DMS79 treated with DMSO at 0.1 percent for 48 hours (cell line): ENCODE measurements around the gene PLXNA3.

Experiments used
- DNase-seq: peaks from one replicate; lab custom pipeline; 2025; lab: John Stamatoyannopoulos, UW

PLXNA3 gene

GRCh38 chrX:154458954-154459778 is 1.1 kb downstream of the PLXNA3 start:
- no peak for DNase-seq

GRCh38 chrX:154459832-154460231 is 1.8 kb downstream of the PLXNA3 start:
- DNase-seq: no peak

- no peak for DNase-seq
Observed at GRCh38 chrX:154460326-154460725, 2.2 kb downstream of the PLXNA3 start.

- no peak for DNase-seq
Observed at GRCh38 chrX:154462396-154462795, 4.3 kb downstream of the PLXNA3 start.

GRCh38 chrX:154463611-154464220 is 5.6 kb downstream of the PLXNA3 start:
- DNase-seq: no peak

GRCh38 chrX:154464806-154465365 is 6.8 kb downstream of the PLXNA3 start:
- DNase-seq: no peak

- no peak for DNase-seq
Observed at GRCh38 chrX:154465601-154466000, 7.5 kb downstream of the PLXNA3 start.

- DNase-seq: no peak
Observed at GRCh38 chrX:154466036-154466435, 8.0 kb downstream of the PLXNA3 start.

GRCh38 chrX:154466907-154467306 is 8.8 kb downstream of the PLXNA3 start:
- no peak for DNase-seq

GRCh38 chrX:154467556-154467955 is 9.5 kb downstream of the PLXNA3 start:
- no peak for DNase-seq

- DNase-seq: no peak
Observed at GRCh38 chrX:154468217-154468616, 10.1 kb downstream of the PLXNA3 start.

- DNase-seq: no peak
Observed at GRCh38 chrX:154469114-154469513, 11.0 kb downstream of the PLXNA3 start.

- DNase-seq: no peak
Observed at GRCh38 chrX:154469880-154470279, 11.8 kb downstream of the PLXNA3 start.

GRCh38 chrX:154470434-154470833 is 12.4 kb downstream of the PLXNA3 start:
- no peak for DNase-seq

- DNase-seq: no peak
Observed at GRCh38 chrX:154470914-154471568, 13.0 kb downstream of the PLXNA3 start.

- no peak for DNase-seq
Observed at GRCh38 chrX:154471839-154472684, 14.0 kb downstream of the PLXNA3 start.

- DNase-seq: no peak
Observed at GRCh38 chrX:154472685-154473632, 14.9 kb downstream of the PLXNA3 start.

GRCh38 chrX:154473683-154474082 is 15.6 kb downstream of the PLXNA3 start:
- DNase-seq: no peak

GRCh38 chrX:154476821-154477220 is 18.7 kb downstream of the PLXNA3 start:
- no peak for DNase-seq

- DNase-seq: no peak
Observed at GRCh38 chrX:154477891-154478477, 19.9 kb downstream of the PLXNA3 start.
